Choroid plexus epithelial cell (primary cell): ENCODE results near the gene FAM240A.
A peak's percentile ranks its signal among the peaks of the same experiment; 100 is the strongest.

Experiments used
- DNase-seq: peaks from one replicate; pipeline ENCODE4 v3.0.0-alpha.2; 2010; ENCODE audit warnings: low read depth
- H3K4me3 ChIP-seq: 2 replicates; pipeline ENCODE4 v1.5.1; 2011; ENCODE audit warnings: low read depth, mild to moderate bottlenecking, control low read depth, low read length, moderate library complexity
- TF ChIP-seq, protein P1 (sequence below): conservative IDR thresholded peaks from 2 replicates; pipeline ENCODE4 v1.5.1; 2011; ENCODE audit warnings: low read depth, mild to moderate bottlenecking, control low read depth, inconsistent platforms, low read length, moderate library complexity

The FAM240A gene

GRCh38 chr3:46642971-46643370 is 30.6 kb downstream of the FAM240A start:
- no peak for DNase-seq
- no peak overlapping the region for H3K4me3 ChIP-seq
- TF ChIP-seq, protein P1, sequence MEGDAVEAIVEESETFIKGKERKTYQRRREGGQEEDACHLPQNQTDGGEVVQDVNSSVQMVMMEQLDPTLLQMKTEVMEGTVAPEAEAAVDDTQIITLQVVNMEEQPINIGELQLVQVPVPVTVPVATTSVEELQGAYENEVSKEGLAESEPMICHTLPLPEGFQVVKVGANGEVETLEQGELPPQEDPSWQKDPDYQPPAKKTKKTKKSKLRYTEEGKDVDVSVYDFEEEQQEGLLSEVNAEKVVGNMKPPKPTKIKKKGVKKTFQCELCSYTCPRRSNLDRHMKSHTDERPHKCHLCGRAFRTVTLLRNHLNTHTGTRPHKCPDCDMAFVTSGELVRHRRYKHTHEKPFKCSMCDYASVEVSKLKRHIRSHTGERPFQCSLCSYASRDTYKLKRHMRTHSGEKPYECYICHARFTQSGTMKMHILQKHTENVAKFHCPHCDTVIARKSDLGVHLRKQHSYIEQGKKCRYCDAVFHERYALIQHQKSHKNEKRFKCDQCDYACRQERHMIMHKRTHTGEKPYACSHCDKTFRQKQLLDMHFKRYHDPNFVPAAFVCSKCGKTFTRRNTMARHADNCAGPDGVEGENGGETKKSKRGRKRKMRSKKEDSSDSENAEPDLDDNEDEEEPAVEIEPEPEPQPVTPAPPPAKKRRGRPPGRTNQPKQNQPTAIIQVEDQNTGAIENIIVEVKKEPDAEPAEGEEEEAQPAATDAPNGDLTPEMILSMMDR: no peak

DNA sequence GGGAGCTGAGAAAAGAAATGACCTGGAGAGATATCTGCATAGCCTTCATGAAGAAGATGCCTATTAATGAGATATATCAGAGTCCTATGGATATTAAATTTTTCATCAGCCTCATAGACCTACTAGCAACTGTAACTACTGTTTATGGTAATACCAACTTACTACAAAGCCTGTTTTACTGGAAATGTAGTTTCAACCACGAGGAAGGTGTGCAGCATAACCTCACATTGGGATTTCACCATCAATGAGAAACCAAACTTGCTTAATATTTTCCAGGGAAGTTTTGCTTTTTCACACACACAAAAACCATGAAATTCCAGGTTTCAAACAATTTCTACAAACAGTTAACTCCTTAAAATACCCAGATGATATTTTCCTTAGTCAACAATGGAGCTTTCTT is 31.4 kb downstream of the FAM240A start:
- H3K4me3 ChIP-seq: no peak overlapping the region
- DNase-seq: no peak
- TF ChIP-seq, protein P1: no peak

DNA sequence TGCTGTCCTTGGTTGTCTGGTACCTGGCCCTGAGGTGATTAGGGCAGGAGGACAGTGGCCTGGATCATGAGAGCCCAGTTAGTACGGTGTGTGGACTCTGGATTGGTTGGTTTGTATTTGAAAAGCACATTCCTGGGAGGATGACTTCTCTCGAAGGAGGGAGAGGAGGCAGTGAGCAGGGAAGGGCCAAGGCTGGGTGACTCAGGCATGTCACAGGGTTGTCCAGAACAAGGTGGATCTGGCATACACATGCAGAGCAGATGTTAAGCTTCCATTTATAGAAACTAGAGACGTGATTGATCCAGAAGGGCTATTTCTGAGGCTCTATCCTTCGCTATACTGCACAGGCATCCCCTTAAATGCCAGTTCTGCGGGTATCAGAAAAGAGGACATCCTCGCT is 34.4 kb downstream of the FAM240A start:
- no peak overlapping the region for H3K4me3 ChIP-seq
- DNase-seq: peak; percentile 45
- TF ChIP-seq, protein P1: no peak

DNA sequence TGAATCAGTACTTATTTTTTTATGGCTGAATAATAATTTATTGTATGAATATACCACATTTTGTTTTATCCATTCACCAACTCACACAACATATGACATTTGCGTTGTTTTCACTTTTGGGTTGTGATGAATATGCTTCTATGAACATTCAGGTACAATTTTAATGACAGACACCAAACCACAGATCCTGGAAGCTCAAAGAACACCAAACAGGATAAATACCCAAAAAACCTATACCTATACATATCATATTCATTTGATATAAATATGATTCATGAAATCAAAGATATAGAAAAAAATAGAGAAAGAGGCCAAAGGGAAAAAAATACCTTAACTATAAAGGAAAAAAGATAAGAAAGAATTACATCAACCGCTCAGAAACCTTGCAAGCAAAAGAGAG is 35.8 kb downstream of the FAM240A start:
- no peak overlapping the region for H3K4me3 ChIP-seq
- no peak for DNase-seq
- TF ChIP-seq, protein P1: no peak

GRCh38 chr3:46649436-46649835 is 37.1 kb downstream of the FAM240A start:
- DNase-seq: no peak
- no peak overlapping the region for H3K4me3 ChIP-seq
- TF ChIP-seq, protein P1: no peak

DNA sequence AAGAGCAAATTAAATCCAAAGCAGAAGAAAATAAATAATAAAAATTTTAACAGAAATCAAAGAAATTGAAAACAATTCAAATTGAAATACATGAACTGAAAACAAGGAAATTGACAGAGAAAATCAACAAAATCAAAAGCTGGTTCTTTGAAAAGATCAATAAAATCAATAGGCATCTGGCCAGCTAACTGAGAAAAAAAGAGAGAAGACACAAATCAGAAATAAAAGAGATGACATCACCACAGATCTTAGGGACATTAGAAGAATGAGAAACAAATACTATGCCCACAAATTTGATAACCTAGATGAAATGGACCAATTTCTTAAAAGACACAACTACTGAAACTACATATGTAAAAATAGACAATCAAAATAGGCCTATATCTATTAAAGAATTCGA is 38.8 kb downstream of the FAM240A start:
- H3K4me3 ChIP-seq: no peak overlapping the region
- TF ChIP-seq, protein P1: no peak
- no peak for DNase-seq

GRCh38 chr3:46655271-46655670 is 42.9 kb downstream of the FAM240A start:
- no peak for DNase-seq
- H3K4me3 ChIP-seq: no peak overlapping the region
- TF ChIP-seq, protein P1: no peak
